Stimulated activated CD4-positive, alpha-beta T cell treated with anti-CD3 and anti-CD28 coated beads, Interleukin-1b, Interleukin-23, amount 100 ng/mL, for 24 hours (primary cell): Measurements from ENCODE around the gene UNC5A.

ENCODE experiments used
- DNase-seq, 4 experiments: peaks; one replicate each; pipeline ENCODE4 v3.0.0-alpha.2; 2020; ENCODE audit warnings: low read depth in 4 of 4, low spot score in 1 of 4

Gene UNC5A

DNA sequence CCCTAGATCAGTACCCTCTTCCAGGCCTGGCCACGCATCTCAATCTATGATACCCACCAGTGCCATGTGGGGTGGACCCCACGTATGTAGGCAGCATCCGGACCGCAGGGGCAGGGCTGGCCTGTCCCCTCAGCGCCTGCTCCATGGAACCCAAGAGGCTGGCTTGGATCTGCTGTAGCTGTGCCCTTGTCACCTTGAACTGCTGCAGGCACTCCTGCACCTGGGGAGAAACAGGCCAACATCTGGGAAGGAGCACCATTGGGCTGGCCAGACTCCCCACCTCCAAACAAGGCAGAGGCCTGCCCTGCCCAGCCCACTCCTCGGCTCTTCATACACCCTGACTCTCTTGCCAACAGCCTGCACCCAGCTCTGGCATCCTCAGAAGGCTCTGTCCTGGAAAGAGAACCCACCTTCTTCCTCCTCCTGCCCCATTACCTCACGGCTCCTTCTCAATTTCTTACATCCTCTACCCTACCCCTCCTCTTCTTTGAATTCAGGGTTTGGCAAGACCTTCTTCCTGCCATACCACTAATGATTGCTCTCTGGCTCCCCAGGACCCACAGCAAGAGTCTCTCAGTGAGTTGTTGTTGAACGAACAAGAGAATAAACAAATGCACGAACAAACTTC is 81.1 kb downstream of the UNC5A start:
- DNase-seq, result no peak

- DNase-seq, result no peak
Observed at GRCh38 chr5:176892663-176893062, 82.3 kb downstream of the UNC5A start.

- no peak for DNase-seq
Observed at GRCh38 chr5:176894298-176894697, 83.9 kb downstream of the UNC5A start.

DNA sequence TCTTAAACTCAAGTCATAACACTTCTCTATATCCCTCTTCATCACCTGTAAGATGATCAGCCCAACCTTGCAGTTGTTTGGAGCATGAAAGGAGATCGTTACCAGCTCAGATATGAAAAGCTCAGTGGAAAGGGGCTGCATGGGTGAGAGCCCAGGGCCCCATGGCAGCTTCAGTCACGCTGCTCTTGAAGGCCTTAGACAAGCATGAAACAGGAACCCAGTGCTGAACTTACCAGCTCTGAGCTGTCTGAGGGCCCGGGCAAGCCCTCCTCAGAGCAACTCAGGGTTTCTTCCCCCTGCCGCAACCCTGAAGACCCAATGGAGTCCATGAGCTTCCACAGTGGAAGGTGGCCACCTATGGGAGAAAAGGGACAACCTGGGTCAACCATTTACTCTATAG is 85.5 kb downstream of the UNC5A start:
- DNase-seq, result no peak

DNA sequence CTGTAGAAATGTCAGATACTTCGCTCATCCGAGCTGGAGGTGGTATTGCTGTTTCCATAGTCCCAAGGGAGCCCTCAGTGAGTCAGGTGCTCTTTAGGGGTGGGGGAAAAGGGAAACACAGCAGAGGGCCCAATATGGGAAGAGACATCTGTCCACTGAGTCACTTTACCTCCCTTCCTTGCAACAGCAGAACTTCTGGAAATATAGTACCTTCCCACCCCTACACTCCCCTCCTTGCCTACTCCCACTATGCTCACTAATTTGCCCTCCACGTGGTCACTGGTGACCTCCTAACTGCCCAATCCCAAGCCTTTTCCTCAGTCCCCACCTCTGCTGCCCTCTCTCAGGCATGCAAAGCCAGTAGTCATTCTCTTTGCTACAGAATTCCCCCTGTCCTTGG is 86.9 kb downstream of the UNC5A start:
- no peak for DNase-seq

- DNase-seq, result no peak
Observed at GRCh38 chr5:176899296-176899891, 89.0 kb downstream of the UNC5A start, which contains the start of gene HK3. TSS of gene HK3 (minus strand) at chr5:176899346. CDS start at chr5:176896159, 3,187 bp downstream.

GRCh38 chr5:176899946-176900779 is 89.8 kb downstream of the UNC5A start:
- DNase-seq, result no peak

DNA sequence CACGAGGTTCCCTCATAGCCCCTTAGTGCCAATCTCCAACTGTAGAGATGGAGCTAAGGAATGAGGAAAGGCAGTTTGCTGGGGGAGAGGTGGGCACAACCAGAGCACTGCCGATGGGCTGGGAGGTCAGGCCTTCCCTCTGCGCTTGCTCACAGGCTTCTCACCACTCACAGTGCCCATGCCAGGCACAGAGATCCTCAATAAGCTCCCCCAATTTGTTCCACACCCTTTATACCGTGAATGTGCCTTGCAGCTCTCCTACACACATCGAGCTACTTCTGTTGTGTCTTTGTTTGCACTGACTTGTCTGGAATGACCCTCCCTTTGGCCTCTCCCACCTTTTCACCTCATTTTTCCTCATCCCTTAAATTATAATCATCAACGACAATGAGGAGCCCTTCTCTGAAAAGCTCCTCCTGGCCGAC is 90.4 kb downstream of the UNC5A start:
- no peak for DNase-seq

- peak in 1 of 4 experiments; percentile 10 for DNase-seq
Observed at GRCh38 chr5:176901260-176902101, 91.1 kb downstream of the UNC5A start.

DNA sequence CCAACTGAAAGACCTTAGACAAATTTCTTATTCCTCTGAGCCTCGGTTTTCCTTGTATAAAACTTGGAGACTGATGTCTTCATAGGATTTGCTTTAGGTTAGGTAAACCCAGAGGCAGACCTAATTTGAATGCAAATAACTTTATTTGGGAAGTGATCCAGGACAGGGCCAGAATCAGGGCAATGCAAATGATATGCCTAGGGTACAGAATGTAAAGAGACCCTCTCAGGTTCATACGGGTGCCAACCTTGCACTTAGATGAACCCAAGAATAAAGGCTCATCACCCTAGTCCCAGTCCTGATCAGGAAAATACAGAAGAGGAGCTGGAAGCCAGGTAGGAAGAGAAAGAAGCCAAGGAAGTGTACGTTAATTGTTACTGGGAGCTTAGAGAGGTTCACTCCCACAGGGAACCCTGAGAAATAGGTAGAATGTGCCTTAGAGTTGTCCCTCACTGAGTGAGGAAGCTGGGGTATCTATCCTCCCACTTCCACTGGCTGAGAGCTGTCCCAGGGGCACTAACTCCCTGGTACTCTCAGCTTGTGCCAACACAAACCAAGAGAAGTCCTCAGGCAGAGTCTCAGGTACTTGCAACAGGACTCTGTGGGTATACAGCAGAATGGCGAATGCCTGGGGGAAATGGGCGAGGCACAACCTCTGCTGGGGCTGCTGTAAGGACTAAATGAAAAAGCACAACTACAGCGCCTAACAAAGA is 91.9 kb downstream of the UNC5A start:
- no peak for DNase-seq

DNA sequence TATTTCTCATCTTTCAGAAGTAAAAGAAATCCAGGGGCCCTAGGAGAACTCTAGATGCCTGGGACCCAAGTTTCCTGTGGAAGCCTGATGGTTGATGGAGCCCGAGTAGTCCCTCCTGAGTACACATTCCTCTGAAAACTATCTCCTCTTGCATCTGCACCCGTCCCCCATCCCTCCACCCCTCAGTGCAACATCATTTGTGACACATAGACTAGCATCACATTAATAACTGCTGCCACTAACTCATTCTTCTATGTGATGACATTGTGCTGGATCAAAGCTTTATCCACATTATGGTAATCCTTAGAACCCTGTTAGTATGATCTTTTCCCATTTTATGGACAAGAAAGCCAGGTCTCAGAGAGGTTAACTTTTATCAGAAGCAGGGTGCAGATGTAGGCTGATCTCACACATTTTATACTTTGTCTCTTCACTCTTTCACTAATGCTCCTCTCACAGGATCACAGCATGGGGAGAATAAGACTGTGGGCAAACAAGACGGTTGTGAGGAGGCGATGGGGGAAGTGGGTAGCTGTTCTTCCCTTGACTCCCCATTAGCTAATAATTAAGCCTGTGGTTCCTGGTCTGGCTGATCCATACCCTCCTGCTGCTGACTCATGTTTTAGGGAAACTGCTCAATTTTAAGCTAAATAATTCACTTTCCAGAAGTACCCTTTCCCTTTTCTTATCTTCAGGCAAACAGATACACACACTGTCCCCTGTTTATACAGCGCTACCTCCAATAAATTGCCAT is 92.7 kb downstream of the UNC5A start:
- DNase-seq, result no peak

- DNase-seq, result no peak
Observed at GRCh38 chr5:176904276-176904675, 93.9 kb downstream of the UNC5A start.

DNA sequence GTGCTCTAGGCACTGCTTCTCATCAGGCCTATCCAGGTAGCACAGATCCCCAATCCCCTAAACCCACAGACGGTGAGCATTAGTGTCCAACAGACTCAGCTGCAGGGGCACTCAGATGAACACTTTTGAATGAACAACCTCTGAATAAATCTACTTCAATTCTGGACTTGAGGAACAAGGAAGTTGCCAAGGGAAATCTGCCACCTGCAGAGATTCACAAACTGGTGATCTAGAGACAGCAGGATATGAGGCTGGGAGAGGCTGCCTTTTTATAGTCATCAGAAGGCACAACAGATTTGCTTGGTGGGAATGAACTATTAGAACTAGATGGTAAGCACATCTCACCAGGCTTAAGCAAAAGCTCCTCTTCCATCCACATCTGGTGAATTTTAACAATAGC is 95.8 kb downstream of the UNC5A start:
- no peak for DNase-seq

- DNase-seq, result no peak
Observed at GRCh38 chr5:176906796-176907195, 96.4 kb downstream of the UNC5A start.

DNA sequence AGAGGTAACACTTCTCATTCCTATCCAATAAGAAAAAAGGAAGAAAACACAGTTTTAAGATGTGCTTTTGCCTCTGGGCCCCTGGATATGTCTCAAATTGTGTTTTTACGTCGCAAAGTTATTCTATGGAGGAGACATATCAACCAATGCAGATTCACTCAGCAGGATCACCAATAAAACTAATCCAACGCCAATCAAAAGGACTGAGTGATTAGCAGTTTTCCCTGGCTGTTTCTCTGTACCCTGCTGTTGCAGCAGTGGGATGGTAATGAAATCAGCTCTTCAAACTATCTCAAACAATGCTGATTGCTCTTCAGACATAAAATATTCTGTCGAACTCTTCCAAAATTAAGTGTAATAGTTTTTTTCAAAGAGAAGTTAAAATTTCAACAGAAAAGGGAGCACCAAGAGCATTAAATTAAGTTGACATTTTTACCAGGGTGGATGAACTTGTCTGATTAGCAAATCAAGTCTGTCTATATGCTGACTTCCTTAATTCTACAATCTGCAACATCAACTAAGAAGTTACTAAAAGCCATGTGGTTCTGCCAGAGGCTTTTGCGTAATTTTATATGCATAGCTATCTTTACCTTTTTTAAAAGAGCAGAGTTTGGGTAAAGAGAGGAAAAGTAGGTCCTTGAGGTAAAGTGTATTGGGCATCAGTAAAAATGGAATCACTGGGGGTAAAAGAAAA is 98.5 kb downstream of the UNC5A start:
- DNase-seq, result no peak

DNA sequence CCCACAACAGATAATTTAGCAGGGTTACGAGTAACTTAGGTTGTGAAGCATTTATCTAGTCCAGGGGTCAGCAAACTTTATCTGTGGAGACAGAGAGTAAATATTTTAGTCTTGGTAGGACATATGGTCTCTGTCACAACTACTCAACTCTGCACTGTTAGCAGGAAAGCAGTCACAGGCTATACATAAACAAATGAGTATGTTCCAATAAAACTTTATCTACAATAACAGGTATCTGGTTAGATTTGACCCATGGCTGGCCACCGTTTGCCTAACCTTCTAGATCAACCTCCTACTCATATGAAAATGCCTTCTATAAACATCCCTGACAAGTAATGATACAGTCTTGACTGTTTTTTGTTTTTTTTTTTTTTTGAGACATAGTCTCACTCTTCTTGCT is 101.8 kb downstream of the UNC5A start:
- DNase-seq, result no peak

- no peak for DNase-seq
Observed at GRCh38 chr5:176915906-176916305, 105.5 kb downstream of the UNC5A start.

DNA sequence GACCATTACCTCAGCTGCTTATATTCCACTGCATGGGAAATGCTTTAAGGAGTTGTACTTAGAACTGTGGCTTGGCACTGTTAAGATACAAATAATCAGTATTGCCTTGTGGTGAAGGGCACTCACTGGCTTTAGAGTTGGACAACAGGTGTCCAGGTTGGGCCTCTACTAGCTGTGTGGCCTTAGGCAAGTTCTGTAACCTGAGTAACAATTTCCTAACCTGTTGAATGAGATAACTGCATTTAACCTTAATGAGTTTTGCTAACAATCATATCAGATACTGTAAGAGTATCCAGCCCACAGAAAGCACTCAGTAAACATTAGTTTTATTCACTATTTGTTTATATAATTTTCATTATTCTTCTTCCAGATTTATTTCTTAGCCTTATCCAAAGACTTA is 106.0 kb downstream of the UNC5A start:
- DNase-seq, result no peak

- DNase-seq, result no peak
Observed at GRCh38 chr5:176918613-176919012, 108.3 kb downstream of the UNC5A start.
